HepG2 (cell line): ENCODE data around the gene KDM8. TPM values are rescaled to one million over a fixed set of nuclear protein-coding genes. Genes with fewer than 3 reads are reported as not detected.

Experiments used
- ATAC-seq: fragments of 200-7000 bp; cut with Tn5 transposase; 3 replicates; pipeline ENCODE4 v1.9.1; 2020; ENCODE audit warnings: mild to moderate bottlenecking, moderate library complexity
- BruUV-seq: library from RNA; stranded (reverse); fragments of 400-500 nt; replicated peaks from 2 replicates; lab custom pipeline; 2021; lab: Mats Ljungman, UMichigan
- CTCF ChIA-PET: fragments of 300-600 bp; formaldehyde crosslinking; extraction: SDS; loops from one replicate; lab custom pipeline; 2021; ENCODE audit warnings: low total read pairs, inconsistent platforms, low intra/inter-chr PET ratio; lab: Yijun Ruan, JAX
- POLR2A ChIA-PET: fragments of 350-600 bp; sonication (Branson Sonifier 250); formaldehyde crosslinking; loops from one replicate; lab custom pipeline; 2020; ENCODE audit warnings: antibody characterized with exemption, inconsistent platforms; lab: Yijun Ruan, JAX
- DNase-seq: peaks from one replicate; pipeline ENCODE4 v3.0.0-alpha.2; 2015; ENCODE audit warnings: low spot score
- FAIRE-seq: peaks from 3 replicates; lab custom pipeline; 2011; peaks lifted over from hg19 to GRCh38; lab: Jason Lieb, UNC
- H2AFZ ChIP-seq: one replicate; pipeline ENCODE4 v1.6.1; 2011; ENCODE audit warnings: low read length, inconsistent platforms
- H3K27ac ChIP-seq: fragments of 300-600 bp; 3 replicates; pipeline ENCODE4 v1.8.0; 2011; ENCODE audit warnings: mixed run types, mild to moderate bottlenecking, mixed read lengths, low read length, inconsistent platforms; ENCODE audit not compliant: insufficient read depth; ENCODE audit errors: extremely low read length
- H3K27me3 ChIP-seq, 2 experiments: fragments of 200-600 bp in 1 of 2; 2 replicates in 1 of 2; 3 replicates in 1 of 2; pipeline versions ENCODE4 v1.6.0 to v1.8.0; 2011; ENCODE audit warnings: low read length in 2 of 2, mild to moderate bottlenecking in 2 of 2, moderate library complexity in 2 of 2, inconsistent platforms in 1 of 2; ENCODE audit not compliant: insufficient read depth in 2 of 2, control insufficient read depth in 1 of 2
- H3K36me3 ChIP-seq, 2 experiments: fragments of 200-600 bp in 1 of 2; replicated peaks in 1 of 2; 2 replicates in 1 of 2; 3 replicates in 1 of 2; pipeline versions ENCODE4 v1.5.1 to v1.8.0; 2011; ENCODE audit warnings: low read length in 2 of 2, inconsistent platforms in 1 of 2; ENCODE audit not compliant: insufficient read depth in 2 of 2, control insufficient read depth in 1 of 2
- H3K4me1 ChIP-seq: 2 replicates; pipeline ENCODE4 v1.5.1; 2012; ENCODE audit warnings: low read length, inconsistent platforms; ENCODE audit not compliant: insufficient read depth
- H3K4me2 ChIP-seq: 2 replicates; pipeline ENCODE4 v1.6.0; 2011; ENCODE audit warnings: low read depth, low read length, inconsistent platforms
- H3K4me3 ChIP-seq, 3 experiments: fragments of 200-600 bp in 1 of 3; sonication (generic), shearing (Covaris generic) in 1 of 3; replicated peaks in 1 of 3; 2 replicates each; pipeline ENCODE4 v1.5.1; 2011 to 2016; ENCODE audit warnings: low read length in 3 of 3, inconsistent platforms in 2 of 3, low read depth in 2 of 3, mild to moderate bottlenecking in 2 of 3, control low read depth in 1 of 3, mixed read lengths in 1 of 3; ENCODE audit not compliant: insufficient read depth in 1 of 3
- H3K79me2 ChIP-seq: one replicate; pipeline ENCODE4 v1.6.1; 2011; ENCODE audit warnings: low read length, inconsistent platforms; ENCODE audit not compliant: insufficient read depth
- H3K9ac ChIP-seq: 2 replicates; pipeline ENCODE4 v1.6.0; 2011; ENCODE audit warnings: mild to moderate bottlenecking, low read depth, low read length, inconsistent platforms; ENCODE audit not compliant: insufficient read depth
- H3K9me3 ChIP-seq: 2 replicates; pipeline ENCODE4 v1.5.1; 2012; ENCODE audit warnings: mild to moderate bottlenecking, low read length
- H4K20me1 ChIP-seq: 2 replicates; pipeline ENCODE4 v1.6.0; 2011; ENCODE audit warnings: inconsistent platforms, mild to moderate bottlenecking, low read length, moderate library complexity; ENCODE audit not compliant: insufficient read depth
- ATF2 ChIP-seq: sonication (generic); formaldehyde crosslinking; IDR thresholded peaks from 2 replicates; pipeline ENCODE4 v1.4.0; 2020; ENCODE audit warnings: missing genetic modification reagents
- IKZF5 ChIP-seq: IDR thresholded peaks from 2 replicates; pipeline ENCODE4 v1.6.1; 2018; ENCODE audit warnings: missing genetic modification reagents, mild to moderate bottlenecking, missing compliant biosample characterization
- NFAT5 ChIP-seq: sonication (generic); formaldehyde crosslinking; IDR thresholded peaks from 2 replicates; pipeline ENCODE4 v1.4.0; 2020; ENCODE audit warnings: missing genetic modification reagents
- POLR2AphosphoS2 ChIP-seq: IDR thresholded peaks from 2 replicates; pipeline ENCODE4 v1.6.1; 2011; ENCODE audit warnings: low read depth, low read length, improper control_type of control experiment
- RBM39 ChIP-seq: fragments of 200-400 bp; formaldehyde crosslinking; IDR thresholded peaks from one replicate; pipeline ENCODE4 v1.6.1; 2018; ENCODE audit warnings: antibody characterized with exemption, mild to moderate bottlenecking, low read depth, low read length; ENCODE audit not compliant: poor library complexity, severe bottlenecking
- RNF219 ChIP-seq: sonication (generic); formaldehyde crosslinking; IDR thresholded peaks from 2 replicates; pipeline ENCODE4 v1.5.0; 2020; ENCODE audit warnings: mild to moderate bottlenecking, missing genetic modification reagents
- TFDP1 ChIP-seq: IDR thresholded peaks from 2 replicates; pipeline ENCODE4 v1.6.1; 2016; ENCODE audit warnings: missing compliant biosample characterization, missing genetic modification reagents, borderline replicate concordance
- YY1 ChIP-seq: IDR thresholded peaks from 2 replicates; pipeline ENCODE4 v1.6.1; 2011; ENCODE audit warnings: low read length, low read depth, moderate library complexity, mild to moderate bottlenecking; ENCODE audit not compliant: insufficient read depth, insufficient replicate concordance
- ZMAT3 ChIP-seq: sonication (generic); formaldehyde crosslinking; conservative IDR thresholded peaks from 2 replicates; pipeline ENCODE4 v1.7.0; 2021; ENCODE audit warnings: missing genetic modification reagents
- ZSCAN25 ChIP-seq: sonication (generic); formaldehyde crosslinking; IDR thresholded peaks from 2 replicates; pipeline ENCODE4 v1.8.0; 2022; ENCODE audit warnings: mild to moderate bottlenecking, missing genetic modification reagents
- WGBS: methylation state at CpG from one replicate; pipeline ENCODE4 v1.1.6; 2017; ENCODE audit warnings: low lambda C conversion rate; 5-methylcytosine and 5-hydroxymethylcytosine counted together
- in situ Hi-C: cut with HindIII; loops from 2 replicates; pipeline ENCODE4 v1.10.0; 2017; ENCODE audit warnings: low pct_unique_long_range_greater_than_20kb; ENCODE audit not compliant: extremely low pct_ligation_motif_present
- intact Hi-C: fragments of 100-400 bp; cut with micrococcal nuclease; formaldehyde crosslinking; loops from one replicate; pipeline ENCODE4 v1.10.0; 2022; ENCODE audit not compliant: unreplicated experiment
- polyA plus RNA-seq, 8 experiments: library from polyadenylated mRNA; depleted of rRNA in 3 of 8; stranded (reverse) in 7 of 8; unstranded in 1 of 8; fragments of >200 nt; fragmentation: Illumina TruSeq in 4 of 8; extraction: Trizol in 4 of 8; gene quantifications; 2 replicates each; pipeline versions ENCODE4 v1.2.1 to v1.2.3, GENCODE V29; 2011 to 2016; ENCODE audit warnings: low read depth in 4 of 8, missing spikeins in 1 of 8, mixed read lengths in 1 of 8; ENCODE audit not compliant: insufficient read depth in 1 of 8
- total RNA-seq, 5 experiments: library from RNA; depleted of rRNA; stranded (reverse); fragments of >200 nt; fragmentation: Illumina TruSeq; extraction: Trizol; gene quantifications; 2 replicates each; pipeline ENCODE4 v1.2.3, GENCODE V29; 2016; ENCODE audit warnings: low read depth in 1 of 5

KDM8 gene
- total and polyA plus RNA-seq, 2 of the 13 experiments (the other 11 are each of a cell fraction or from before 2014, with no cell fraction given) = 3.3 to 8.6 TPM

- no peak overlapping the region for H2AFZ ChIP-seq
- no peaks in the 10 kb centered on the region for H3K36me3 ChIP-seq
- POLR2A ChIA-PET = interaction anchor here (1.0 to 1.4 kb wide), 2 partner anchors 24 to 188 kb away, joined by 5 to 12 read pairs; partner anchors contain the start of gene KDM8
- peak; percentile 51 for FAIRE-seq
- CTCF ChIA-PET = interaction anchor here (0.6 to 2.3 kb wide), 6 partner anchors 10 to 277 kb away, joined by 3 to 25 read pairs (median 12); no protein-coding TSS in a partner anchor
- no TSS peak for BruUV-seq
- no peaks in the 10 kb centered on the region for H3K79me2 ChIP-seq
- no peaks in the 10 kb centered on the region for H3K9me3 ChIP-seq
- intact Hi-C loops (loop anchor here (1.0 kb wide), 3 partner anchors 189 to 278 kb away; no protein-coding TSS in a partner anchor), in situ Hi-C loops (loop anchor here (5.0 to 10.0 kb wide), 2 partner anchors 188 to 275 kb away; no protein-coding TSS in a partner anchor)
- H3K4me2 ChIP-seq = peak overlapping the region; percentile 40
- DNase-seq = peak; percentile 72
- no peak overlapping the region for H3K9ac ChIP-seq
- WGBS = 3% methylated on average over 13 of the region's 13 CpGs
- peak; percentile 93 for ATAC-seq
- no peak overlapping the region for H3K27ac ChIP-seq
- H3K4me1 ChIP-seq = peaks cover 10% of the 10 kb centered on the region; the same call in 1 of the 2 replicates
- H3K4me3 ChIP-seq = no peak overlapping the region
- peaks cover 0 to 6% of the 10 kb centered on the region in 2 experiments; a peak in 1 of 5 replicates for H3K27me3 ChIP-seq
- no peaks in the 10 kb centered on the region for H4K20me1 ChIP-seq
- TF ChIP-seq YY1 (peak; percentile 21), TFDP1 (CRISPR knock-in tag) (0 out of 2 replicates have a peak, but pooled peaks have one; percentile 33), NFAT5 (CRISPR knock-in tag) (no peak), IKZF5 (CRISPR knock-in tag) (0 out of 2 replicates have a peak, but pooled peaks have one; percentile 59), ZSCAN25 (CRISPR knock-in tag) (0 out of 2 replicates have a peak, but pooled peaks have one; percentile 37), ATF2 (0 out of 2 replicates have a peak, but pooled peaks have one; percentile 23), ZMAT3 (CRISPR knock-in tag) (0 out of 2 replicates have a peak, but pooled peaks have one; percentile 30), RNF219 (no peak), RBM39 (no peak), POLR2AphosphoS2 (no peak)
Observed at GRCh38 chr16:27179500-27180072, 23.7 kb upstream of the KDM8 start.
